SK-N-DZ (cell line): ENCODE data around the gene SLC35G3. TPM values are rescaled to one million over a fixed set of nuclear protein-coding genes. Genes with fewer than 3 reads are reported as not detected.
"Not testable (repeated sequence)": the region's sequence is repeated elsewhere in the genome, so short reads cannot be mapped to it uniquely, and the experiment has no call there.

ENCODE experiments used
- DNase-seq: peaks from one replicate; pipeline ENCODE4 v3.0.0-alpha.2; 2015; ENCODE audit warnings: low spot score
- polyA plus RNA-seq, 2 experiments: library from polyadenylated mRNA; depleted of rRNA; stranded (reverse); fragments of >200 nt; gene quantifications; 2 replicates each; pipeline ENCODE4 v1.2.3, GENCODE V29; 2014

SLC35G3 gene
- not detected in 2 replicates for polyA plus RNA-seq (2014; cell fraction: cytosol; rRNA removed)
- not detected in 2 replicates for polyA plus RNA-seq (2014; cell fraction: nucleus; rRNA removed)

DNA sequence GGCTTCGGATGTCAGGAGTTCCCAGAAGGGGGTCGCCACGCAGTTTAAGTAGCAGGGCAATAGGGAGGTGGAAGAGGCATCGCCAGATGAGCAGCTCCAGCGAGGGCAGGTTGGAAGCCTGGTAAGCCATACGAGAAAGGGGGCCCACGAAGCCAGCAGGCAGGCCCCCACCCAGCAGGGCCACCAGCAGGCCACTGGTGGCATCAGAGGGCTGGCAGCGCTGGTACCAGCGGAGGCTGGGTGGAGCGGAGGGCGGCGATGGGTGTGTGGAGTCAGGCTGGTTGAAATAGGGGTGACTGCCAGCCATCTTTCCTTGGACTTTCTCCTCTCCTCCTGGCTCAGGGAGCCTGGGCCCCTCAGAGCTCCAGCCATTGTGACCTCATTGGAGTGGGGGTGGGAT is at the start of gene SLC35G3:
TSS of gene SLC35G3 (minus strand) at position 393 of the 400 bp plus-strand sequence. CDS start at position 307, 86 bp downstream.
- DNase-seq, result not testable (repeated sequence)

DNA sequence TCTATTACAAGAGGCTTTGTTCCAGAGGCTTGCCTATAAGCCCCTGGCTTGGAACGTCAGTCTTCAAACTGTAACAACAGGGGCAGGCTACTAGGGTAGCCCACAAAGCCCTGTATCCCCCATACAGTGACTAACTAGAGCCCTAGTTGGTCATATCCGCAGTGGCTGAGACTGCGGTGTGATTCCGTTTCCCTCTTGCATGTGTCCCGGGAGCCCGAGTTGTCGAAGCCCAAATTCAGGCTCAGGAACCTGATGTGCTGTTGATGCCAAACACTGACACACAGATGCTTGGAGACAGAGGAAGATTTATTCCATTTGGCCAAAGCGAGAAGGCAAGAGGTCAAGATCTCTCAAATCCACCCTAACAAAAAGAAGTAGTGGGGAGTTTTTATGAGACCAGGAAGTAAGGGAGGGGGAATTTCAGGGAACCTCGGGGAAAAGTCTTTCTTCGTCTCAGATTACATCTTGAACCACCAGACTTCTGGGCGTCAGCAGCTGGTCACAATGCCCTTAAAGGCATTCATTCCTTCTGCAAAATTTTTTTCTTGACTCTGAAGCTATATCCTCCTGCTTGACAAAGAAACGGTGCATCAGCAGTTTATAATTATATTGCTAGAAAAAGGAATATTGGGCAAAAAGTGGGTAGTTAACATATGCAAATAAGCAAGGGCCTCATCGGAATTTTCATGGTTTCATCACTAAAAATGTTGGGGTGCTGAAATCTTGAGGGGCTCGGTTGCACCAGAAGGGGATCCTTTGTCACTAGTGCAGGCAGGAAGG is 49.6 kb upstream of the SLC35G3 start:
- no peak for DNase-seq

DNA sequence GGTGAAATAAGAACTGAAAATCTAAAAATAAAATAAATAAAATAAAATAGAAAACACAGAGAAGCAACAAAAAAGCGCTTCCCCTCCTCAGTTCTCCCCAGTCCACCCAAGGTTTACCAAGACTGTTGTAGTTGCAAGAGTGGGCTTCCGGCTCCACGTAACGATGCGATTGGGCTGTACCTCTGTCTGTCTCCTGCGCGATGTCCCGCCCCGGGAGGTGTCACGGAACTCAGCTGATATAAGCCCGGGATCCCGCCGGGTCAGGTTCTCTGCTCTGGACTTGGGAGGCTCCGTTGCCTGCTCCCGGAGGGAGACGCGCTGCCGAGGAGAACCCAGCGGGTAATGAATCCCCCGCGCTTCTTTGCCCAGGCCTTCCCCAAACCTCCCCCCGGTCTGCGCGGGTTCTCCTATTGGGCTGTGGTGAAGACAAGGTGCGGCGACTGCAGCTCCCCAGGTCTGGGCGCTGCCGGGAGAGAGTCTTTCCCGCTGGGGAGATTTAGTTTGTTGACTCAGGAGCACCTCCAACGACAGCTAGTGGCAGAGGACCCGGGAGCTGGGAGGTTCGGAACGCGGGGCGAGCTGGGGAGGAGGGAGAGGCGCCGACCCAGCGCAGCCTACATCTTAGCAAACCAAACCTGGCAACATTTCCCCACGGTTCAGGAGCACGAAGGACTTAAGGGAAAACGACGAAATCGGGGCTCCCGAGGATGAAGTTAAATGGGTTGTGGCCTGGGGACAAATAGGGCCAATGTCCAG is 48.8 kb upstream of the SLC35G3 start, which contains the start of gene SLFN5:
TSS of gene SLFN5 (plus strand) at position 268 of the 756 bp plus-strand sequence. CDS start 15,619 bp downstream, outside the sequence.
- DNase-seq, result no peak

DNA sequence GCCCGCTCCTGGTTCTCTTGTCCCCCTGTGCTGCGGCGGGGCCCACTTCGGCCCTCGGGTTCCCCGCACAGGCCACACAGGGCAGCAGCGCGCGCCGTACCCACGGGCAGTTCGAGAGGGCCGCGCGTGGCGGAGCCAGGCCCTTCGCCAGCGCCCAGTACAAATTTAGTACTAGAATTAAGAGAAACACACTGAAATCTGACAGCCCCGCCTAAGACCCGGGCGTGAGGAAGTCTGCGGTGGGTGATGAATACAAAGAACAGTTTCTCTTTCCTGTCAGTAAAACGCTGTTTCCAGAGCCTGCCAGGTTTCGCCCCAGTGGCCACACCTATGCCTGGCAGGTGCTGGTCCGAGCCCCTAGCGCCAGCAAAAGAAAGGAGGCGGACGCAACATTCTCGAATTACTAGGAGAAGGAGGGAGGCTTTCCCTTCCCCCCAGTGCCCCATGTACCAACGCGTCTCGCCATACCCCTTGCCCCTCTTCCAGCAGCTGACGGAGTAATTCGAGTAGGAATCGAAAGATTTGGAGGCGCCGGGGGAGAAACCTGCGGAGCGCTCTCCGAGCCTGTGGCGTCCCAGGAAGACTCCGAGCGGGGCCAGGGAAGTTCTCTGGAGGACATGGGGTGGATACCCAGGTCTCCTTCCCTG is 48.1 kb upstream of the SLC35G3 start:
- no peak for DNase-seq

DNA sequence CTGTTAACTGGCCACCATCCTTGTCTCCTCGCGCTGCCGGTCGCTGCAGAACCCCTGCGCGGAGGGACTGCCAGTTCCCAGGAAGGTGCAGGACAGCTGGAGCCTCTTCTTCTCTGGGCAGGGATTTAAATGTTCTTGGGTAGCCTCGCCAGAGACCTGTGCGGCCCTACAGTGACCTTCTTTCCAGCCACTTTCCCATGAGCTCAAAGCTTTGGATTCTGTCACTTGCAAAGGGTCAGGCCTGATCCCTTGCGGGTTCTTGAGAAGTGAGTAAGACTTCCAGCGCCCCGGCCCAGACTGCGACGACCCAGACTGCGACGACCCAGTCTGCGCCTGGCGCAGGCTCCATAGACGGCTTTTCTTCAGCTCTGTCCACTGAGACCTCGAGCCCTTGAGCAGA is 47.3 kb upstream of the SLC35G3 start:
- DNase-seq, result no peak

DNA sequence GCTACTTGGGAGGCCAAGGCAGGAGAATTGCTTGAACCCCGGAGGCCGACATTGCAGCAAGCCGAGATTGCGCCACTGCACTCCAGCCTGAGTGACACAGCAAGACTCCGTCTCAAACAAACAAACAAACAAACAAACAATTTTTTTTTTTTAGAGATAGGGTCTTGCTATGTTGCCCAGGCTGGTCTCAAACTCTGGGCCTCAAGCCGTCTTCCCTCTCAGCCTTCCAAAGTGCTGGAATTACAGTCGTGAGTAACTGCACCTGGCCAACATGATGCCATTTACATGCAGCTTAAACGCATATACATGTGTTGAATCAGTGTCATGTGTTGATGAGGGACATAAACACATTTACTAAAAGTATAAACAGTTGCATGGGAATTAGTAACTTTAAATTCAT is 46.7 kb upstream of the SLC35G3 start:
- no peak for DNase-seq

DNA sequence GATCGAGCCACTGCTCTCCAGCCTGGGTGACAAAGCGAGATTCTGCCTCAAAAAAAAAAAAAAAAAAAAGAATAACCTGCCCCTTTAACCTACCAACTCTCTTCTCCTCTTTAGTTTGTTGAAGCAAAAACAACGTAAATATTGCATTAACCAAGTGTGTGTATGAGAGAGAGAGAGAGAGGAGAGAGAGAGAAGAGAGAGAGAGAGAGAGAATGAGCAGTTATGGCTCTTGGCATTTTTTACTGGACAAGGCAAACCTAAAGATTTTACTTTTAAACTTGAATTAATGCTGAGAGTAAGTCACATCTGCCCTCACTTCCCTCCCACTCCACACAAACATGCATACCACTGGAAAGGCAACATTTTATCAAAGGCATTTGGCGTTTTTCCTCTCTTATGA is 45.6 kb upstream of the SLC35G3 start:
- no peak for DNase-seq

DNA sequence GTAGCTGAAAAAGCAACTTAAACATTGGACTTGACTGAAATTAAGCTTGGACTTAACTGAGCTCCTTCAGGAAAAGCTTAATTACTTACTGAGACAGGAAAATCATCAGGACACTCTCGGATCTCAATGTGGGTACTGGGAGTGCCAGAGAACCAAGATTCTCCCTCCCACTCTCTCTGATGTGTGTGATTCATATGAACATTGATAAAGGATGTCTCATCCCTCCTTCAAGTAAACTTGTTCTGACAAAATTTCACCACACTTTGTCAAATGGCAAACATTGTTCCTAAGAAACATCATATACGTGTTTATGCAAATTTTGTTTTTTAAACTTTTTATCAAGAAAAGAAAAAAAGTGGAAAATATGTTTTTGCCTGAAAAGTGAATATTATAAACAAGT is 44.6 kb upstream of the SLC35G3 start:
- no peak for DNase-seq

DNA sequence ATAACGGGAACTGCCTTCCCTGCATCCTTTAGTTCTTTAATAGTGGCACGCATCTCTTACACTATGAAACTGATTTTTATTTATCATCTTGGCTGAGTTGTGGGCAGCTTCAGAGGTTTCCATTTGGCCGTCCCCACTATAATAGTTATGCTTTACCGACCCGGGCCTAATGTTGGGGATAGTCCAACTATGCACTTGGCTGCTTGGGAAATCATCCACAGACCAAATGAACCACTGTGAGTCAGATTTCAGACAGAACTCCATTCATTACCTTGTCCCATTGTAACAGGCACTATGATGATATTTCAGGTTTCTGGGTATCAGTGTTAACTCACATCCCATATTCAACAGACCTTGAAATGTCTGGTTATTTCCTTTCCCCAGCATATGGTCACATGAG is 42.6 kb upstream of the SLC35G3 start:
- no peak for DNase-seq

DNA sequence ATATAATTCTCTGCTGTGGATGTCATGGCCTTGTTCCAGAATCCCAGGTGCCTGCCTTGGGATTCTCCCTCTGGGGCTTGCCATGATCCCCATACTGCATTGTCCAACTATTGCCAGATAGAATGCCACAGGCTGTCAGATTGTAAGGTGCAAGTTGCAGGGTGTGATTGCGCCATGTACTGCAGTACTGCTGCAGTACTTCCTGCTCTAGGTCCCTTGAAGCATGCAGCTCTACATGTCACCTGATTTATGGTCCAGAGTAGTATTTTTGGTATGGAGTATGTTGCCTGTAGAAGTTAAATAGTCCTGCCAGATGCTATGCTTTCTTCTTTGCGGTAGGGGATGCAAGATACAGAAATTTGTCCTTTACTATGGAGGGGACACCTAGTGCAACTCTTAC is 41.7 kb upstream of the SLC35G3 start:
- no peak for DNase-seq

DNA sequence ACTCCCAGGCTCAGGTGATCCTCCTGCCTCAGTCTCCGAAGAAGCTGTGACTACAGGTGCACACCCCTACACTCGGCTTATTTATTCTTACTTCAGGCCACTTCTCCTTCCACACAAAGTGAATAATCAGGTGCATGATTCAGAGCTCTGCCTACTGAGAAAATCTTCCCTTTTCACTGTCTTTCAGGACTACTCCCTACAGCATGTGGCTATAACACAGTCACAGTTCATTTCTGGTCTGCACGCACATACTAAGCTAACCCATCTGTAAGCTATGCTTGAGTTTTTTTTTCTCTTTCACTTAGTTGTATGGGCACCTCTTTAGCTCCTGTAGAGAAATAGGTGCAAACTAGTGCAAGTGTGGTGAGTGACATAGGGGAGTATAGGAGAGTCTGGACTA is 41.1 kb upstream of the SLC35G3 start:
- no peak for DNase-seq

DNA sequence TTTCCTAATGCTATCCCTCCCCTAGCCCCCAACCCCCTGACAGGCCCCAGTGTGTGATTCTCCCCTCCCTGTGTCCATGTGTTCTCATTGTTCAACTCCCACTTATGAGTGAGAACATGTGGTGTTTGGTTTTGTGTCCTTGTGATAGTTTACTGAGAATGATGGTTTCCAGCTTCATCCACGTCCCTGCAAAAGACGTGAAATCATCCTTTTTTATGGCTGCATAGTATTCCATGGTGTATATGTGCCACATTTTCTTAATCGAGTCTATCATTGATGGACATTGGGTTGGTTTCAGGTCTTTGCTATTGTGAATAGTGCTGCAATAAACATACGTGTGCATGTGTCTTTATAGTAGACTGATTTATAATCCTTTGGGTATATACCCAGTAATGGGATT is 40.1 kb upstream of the SLC35G3 start:
- DNase-seq, result not testable (repeated sequence)

DNA sequence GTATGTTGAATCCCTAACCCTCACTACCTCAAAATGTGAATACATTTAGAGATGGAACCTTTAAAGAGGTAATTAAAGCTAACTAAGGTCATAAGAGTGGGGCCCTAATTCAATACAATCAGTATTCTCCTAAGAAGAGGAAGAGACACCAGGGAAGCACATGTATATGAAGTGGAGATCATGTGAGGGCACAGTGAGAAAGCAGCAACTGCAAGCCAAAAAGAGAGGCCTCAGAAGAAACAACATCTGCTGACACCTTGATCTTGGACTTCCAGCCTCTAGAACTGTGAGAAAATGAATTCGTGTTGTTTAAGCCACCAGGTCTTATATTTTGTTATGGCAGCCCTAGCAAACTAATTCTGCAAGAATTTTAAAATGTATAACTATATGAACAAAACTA is 35.4 kb upstream of the SLC35G3 start:
- DNase-seq, result no peak

DNA sequence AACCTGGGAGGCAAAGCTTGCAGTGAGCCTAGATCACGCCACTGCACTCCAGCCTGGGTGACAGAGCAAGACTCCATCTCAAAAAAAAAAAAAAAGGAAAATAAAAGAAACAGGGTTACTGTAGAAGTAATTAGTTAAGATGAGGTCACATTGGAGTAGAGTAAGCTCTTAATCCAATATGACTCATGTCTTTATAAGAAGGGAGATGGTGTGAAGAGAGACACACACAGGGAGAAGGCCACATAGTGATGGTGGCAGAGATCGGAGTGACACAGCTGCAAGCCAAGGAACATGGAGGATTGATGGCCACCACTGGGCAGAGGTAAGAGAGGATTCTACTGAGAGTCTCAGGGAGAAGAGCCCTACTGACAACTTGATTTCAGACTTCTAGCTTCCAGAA is 33.4 kb upstream of the SLC35G3 start:
- no peak for DNase-seq

DNA sequence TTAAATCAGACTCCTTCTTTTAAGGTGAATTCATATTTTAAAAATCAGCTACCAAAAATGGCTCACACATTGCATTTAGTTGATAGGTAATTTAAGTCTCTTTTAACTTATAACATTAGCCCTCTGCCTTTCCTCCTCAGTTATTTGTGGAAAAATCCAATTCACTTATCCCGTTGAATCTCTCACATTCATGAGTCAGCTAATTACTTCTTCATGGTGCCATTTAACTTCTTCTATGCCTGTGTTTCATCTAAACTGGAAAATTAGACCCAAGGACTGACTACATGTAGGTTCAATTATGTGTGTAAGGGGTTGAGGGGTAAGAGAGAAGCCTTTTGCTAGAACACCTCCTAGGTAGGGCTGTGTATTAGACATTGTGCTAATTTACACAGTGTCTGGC is 30.2 kb upstream of the SLC35G3 start:
- DNase-seq, result no peak

DNA sequence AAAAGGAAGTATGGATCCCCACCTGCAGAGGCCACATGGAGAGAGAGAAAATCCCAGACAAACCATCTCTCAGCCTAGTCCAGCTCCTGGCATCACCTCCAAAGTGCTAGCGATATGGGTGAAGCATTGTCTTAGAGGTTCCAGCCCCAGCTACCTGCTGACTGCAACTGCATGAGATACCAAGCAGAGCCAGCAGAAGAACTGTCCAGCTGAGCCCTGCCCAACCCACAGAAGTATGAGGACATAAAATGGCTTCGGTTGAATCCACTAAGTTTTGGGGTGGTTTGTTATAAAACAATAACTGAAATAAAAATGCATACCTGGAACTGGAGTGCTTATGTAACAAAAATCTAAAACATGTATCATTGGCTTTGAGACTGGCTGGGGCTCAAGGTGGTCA is 28.3 kb upstream of the SLC35G3 start:
- no peak for DNase-seq

DNA sequence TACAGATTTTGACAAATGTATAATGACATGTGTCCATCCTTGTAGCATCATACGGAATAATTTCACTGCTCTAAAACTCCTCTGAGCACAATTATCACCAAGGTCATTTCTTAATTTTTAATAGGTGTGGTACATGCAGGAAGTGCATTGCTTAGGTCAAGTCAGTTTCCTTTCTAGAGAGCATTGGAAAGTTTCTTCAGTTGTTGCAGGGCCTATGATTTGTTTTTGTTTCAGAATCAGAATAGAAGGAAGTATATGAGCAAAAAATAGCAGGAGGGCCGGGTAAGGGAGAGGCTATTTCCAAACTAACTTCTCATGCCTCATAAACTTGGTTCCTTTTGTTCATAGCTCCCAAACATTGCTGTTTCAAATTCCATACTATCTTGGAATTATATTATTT is 24.7 kb upstream of the SLC35G3 start:
- no peak for DNase-seq

DNA sequence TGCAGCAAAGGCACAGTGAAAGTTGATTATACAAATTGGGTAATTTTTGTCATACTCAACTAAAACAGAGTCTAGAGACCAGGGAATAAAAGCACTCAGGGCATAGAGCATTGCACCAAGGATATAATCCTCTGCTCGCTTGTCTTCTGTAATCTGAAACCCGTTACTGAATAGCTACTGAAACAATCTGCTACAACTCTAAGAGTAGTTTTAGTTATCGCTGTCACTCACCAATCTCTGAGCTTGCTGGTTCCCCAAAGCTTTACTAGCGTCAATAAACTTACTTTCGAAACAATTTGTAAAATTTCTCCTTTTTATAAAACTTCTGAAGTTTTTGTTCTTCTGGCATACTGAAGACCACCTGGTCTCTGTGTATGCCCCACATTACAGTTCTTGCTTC is 22.9 kb upstream of the SLC35G3 start:
- DNase-seq, result no peak

DNA sequence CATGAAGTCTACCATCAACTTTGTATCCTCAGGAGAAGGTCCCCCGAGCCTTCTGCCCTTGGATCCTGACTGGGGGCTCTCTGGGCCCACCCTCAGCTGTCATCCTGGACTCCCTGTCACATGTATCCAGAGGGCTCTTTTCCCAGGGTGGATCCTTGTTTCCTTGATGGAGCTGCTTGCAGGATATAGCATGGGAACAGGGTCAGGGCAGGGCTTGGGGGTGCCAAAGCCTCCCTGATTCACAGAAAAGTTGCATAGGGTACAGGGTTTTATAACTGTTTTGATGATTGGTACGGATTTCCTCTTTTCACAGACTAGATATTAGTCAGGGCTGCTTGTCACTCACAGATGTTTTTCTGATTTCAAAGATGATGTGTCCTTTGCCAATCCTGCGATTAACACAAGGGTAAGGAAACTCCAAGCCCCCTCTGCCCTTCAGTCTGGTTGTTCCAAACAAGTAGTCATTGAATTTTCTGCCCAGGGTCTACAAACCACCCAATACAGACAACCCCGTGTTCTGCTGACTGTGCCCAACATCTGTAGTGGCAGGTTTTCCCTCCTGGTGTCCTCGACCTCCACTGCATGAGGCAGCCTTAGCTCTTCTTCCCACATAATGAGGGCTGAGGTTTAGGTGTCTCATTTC is 20.6 kb upstream of the SLC35G3 start:
- DNase-seq, result no peak

DNA sequence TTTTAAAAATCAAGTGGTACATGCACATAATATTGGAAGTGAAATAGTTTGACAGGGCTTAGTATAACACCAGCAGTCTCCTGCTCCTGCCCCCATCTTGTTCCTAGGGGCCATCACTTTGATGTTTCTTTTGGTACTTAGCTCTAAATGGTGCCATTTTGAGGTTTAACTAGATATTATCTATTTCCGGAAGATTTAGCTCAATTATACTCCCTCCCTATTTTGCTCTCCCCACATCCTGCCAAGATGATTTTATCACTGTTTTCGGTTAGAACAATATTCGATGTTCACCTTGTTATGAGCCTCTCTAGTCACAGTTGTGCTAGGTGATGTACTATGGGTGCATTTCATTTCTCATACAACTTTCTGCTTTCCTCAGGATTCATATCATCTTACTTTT is 20.0 kb upstream of the SLC35G3 start:
- no peak for DNase-seq

DNA sequence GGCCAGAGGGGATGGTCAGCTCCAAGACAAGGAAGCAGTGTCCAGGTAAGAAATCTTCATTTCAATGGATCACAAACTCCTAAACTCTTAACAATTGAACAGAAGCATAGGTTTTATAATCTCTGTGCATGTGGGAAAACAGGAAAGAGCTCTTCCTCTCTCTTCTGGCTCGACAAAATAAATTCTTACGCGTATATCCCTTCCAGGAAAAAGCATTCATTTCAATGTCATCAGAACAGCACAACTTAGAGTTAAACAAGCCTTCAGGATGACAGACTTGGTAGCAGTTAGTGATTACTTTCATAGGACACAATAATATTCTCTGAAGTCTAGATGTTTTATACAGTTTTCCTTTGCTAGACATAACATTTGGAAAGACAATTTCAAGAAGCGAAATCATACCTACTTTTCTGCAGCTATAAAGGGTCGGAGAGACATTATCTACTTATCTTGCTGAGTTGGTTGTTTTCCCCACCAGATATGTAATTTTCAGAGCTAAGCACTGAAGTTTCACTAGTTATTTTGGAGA is 19.3 kb upstream of the SLC35G3 start:
- no peak for DNase-seq

DNA sequence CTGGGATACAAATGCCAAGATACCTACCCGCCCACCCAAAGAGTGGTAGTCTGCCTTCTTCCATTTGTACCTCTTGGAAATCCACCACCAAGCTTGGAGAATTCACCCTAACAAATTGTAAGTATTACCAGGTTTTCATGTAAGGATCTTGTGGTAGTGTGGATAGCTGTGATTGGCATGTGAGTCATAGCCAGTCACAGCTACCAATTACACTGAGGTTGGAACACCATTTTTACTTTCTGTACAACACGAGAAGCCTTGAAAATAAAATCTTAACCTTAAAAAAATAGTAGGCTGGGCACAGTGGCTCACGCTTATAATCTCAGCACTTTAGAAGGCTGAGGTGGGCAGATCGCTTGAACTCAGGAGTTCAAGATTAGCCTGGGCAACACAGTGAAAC is 18.5 kb upstream of the SLC35G3 start:
- no peak for DNase-seq
